ENCODE data around the gene PTPN21.
A peak's percentile ranks its signal among the peaks of the same experiment; 100 is the strongest.

- TF ChIP-seq, protein P1, sequence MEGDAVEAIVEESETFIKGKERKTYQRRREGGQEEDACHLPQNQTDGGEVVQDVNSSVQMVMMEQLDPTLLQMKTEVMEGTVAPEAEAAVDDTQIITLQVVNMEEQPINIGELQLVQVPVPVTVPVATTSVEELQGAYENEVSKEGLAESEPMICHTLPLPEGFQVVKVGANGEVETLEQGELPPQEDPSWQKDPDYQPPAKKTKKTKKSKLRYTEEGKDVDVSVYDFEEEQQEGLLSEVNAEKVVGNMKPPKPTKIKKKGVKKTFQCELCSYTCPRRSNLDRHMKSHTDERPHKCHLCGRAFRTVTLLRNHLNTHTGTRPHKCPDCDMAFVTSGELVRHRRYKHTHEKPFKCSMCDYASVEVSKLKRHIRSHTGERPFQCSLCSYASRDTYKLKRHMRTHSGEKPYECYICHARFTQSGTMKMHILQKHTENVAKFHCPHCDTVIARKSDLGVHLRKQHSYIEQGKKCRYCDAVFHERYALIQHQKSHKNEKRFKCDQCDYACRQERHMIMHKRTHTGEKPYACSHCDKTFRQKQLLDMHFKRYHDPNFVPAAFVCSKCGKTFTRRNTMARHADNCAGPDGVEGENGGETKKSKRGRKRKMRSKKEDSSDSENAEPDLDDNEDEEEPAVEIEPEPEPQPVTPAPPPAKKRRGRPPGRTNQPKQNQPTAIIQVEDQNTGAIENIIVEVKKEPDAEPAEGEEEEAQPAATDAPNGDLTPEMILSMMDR (IDR thresholded peaks at IDR 0.05), result peak; percentile 53
- TF ChIP-seq EZH2 (IDR thresholded peaks at IDR 0.05) (no peak), EZH2phosphoT487 (IDR thresholded peaks at IDR 0.05) (no peak)
These were observed 91.5 kb downstream of the PTPN21 start for GRCh38 chr14:88463318-88463717.

All from neural progenitor cell (in vitro differentiated cells).